HG03439 (cell line): Measurements from ENCODE around the gene ANKRD12.

Experiments
- ATAC-seq: cut with Tn5 transposase; IDR thresholded peaks from one replicate; pipeline ENCODE4 v1.9.1; 2021; ENCODE audit warnings: mild to moderate bottlenecking, moderate library complexity; ENCODE audit not compliant: unreplicated experiment

The ANKRD12 gene

GRCh38 chr18:9181275-9181674 lies 44.7 kb downstream of the ANKRD12 start:
- no peak for ATAC-seq

- no peak for ATAC-seq
Observed at GRCh38 chr18:9182852-9183399, 46.3 kb downstream of the ANKRD12 start.

GRCh38 chr18:9184998-9185613 lies 48.5 kb downstream of the ANKRD12 start:
- ATAC-seq, result no peak

GRCh38 chr18:9188359-9189231 lies 52.0 kb downstream of the ANKRD12 start:
- ATAC-seq, result no peak

GRCh38 chr18:9189491-9189890 lies 52.9 kb downstream of the ANKRD12 start:
- no peak for ATAC-seq

GRCh38 chr18:9191658-9192256 lies 55.2 kb downstream of the ANKRD12 start:
- no peak for ATAC-seq

- no peak for ATAC-seq
Observed at GRCh38 chr18:9193031-9193430, 56.5 kb downstream of the ANKRD12 start.

- ATAC-seq, result no peak
Observed at GRCh38 chr18:9196568-9196967, 60.0 kb downstream of the ANKRD12 start.

- ATAC-seq, result no peak
Observed at GRCh38 chr18:9199681-9200080, 63.1 kb downstream of the ANKRD12 start.

- no peak for ATAC-seq
Observed at GRCh38 chr18:9201224-9201623, 64.6 kb downstream of the ANKRD12 start.

- no peak for ATAC-seq
Observed at GRCh38 chr18:9204659-9205058, 68.1 kb downstream of the ANKRD12 start.

GRCh38 chr18:9206421-9206820 lies 69.8 kb downstream of the ANKRD12 start:
- ATAC-seq, result no peak

GRCh38 chr18:9209279-9209678 lies 72.7 kb downstream of the ANKRD12 start:
- ATAC-seq, result no peak

GRCh38 chr18:9210966-9211365 lies 74.4 kb downstream of the ANKRD12 start:
- ATAC-seq, result no peak

- ATAC-seq, result no peak
Observed at GRCh38 chr18:9211955-9212354, 75.4 kb downstream of the ANKRD12 start.

- ATAC-seq, result no peak
Observed at GRCh38 chr18:9215221-9215933, 78.8 kb downstream of the ANKRD12 start.

- ATAC-seq, result no peak
Observed at GRCh38 chr18:9216459-9216858, 79.9 kb downstream of the ANKRD12 start.

- no peak for ATAC-seq
Observed at GRCh38 chr18:9217743-9218451, 81.3 kb downstream of the ANKRD12 start.

GRCh38 chr18:9221040-9221439 lies 84.5 kb downstream of the ANKRD12 start:
- no peak for ATAC-seq

- ATAC-seq, result no peak
Observed at GRCh38 chr18:9221661-9222060, 85.1 kb downstream of the ANKRD12 start.
